HG02884 (cell line): ENCODE results near the gene LGALS7B.
"Not testable (repeated sequence)": the region's sequence is repeated elsewhere in the genome, so short reads cannot be mapped to it uniquely, and the experiment has no call there.

Source experiments
- ATAC-seq: cut with Tn5 transposase; IDR thresholded peaks from one replicate; pipeline ENCODE4 v1.9.1; 2021; ENCODE audit warnings: mild to moderate bottlenecking, moderate library complexity; ENCODE audit not compliant: unreplicated experiment

Gene LGALS7B

DNA sequence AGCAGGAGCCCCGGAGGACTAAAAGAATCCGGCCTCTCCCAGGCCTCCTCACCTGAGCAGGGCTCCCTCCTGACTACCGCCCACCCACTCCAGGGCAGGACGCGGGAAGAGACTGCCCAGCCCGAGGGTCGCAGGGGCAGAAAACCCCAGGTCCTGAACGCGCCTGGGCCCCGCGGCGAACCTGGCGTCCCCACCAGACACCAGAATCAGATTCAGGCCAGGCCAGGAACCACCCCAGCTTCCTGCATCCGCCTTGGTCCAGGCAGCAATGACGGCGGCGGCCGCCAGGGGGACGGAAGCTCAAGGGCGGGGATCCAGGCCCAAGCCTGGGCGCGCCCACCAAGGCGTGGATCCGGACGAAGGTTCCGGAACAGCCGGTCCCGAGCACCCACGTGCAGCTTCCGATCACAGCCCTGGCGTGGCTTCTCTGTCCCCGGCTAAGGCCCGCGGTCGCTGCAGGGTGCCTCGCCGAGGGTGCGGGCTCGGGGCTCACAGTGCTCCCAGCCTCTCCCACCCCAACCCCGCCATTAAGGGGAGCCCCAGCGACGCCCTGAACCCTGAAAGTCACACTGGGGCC, 19.3 kb upstream of the LGALS7B start:
- no peak for ATAC-seq

DNA sequence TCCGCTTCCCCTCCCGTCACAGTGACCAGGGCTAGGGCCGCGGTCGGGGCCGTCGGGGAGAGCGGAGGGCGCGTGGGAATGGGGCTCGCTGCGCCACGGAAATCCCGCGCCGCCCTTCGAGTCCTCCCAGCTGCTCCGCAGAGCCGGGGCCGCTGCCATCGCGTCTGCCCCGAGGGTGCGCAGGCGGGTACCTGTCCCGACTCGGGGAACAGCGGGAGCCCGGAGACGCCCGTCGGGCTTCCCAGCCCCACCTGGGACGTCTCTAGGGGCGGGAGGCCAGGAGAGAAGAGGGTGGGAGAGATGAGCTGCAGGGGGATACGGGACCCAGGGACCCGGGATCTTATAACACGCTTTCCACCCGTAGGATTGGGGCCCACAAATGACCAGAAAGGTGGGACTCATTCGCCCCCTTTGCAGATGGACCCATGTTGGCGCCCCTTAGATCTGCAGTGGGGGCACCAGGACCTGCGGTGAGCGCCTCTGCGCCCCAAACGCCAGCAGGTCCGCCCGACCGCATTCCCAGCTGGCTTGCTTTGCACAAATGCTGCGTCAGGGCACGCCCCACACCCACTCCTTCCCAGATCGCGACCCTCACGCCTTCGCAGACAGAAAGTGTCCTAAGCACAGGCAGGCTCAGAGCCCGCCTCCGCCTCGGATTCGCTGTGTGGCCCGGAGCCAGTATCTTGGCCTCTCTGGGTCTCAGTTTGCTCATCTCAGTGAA, 18.6 kb upstream of the LGALS7B start:
- ATAC-seq: peak; percentile 27

DNA sequence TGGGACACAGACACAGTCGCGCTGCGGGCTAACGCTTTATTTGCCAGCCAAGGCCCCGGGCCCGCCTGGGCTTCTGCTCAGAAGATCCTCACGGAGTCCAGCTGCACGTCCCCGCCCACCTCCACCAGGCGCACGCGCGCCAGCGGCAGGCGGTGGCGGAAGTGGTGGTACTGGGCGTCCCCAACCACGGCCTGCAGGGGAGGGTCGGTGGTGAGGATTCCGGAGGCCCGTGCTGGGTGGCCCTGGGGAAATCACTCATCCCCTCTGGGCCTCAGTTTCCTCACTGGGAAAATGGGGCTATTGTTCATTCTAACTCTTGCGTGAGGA, 18.1 kb upstream of the LGALS7B start:
- peak; percentile 57 for ATAC-seq

GRCh38 chr19:38771569-38771968, 17.4 kb upstream of the LGALS7B start:
- ATAC-seq: not testable (repeated sequence)

DNA sequence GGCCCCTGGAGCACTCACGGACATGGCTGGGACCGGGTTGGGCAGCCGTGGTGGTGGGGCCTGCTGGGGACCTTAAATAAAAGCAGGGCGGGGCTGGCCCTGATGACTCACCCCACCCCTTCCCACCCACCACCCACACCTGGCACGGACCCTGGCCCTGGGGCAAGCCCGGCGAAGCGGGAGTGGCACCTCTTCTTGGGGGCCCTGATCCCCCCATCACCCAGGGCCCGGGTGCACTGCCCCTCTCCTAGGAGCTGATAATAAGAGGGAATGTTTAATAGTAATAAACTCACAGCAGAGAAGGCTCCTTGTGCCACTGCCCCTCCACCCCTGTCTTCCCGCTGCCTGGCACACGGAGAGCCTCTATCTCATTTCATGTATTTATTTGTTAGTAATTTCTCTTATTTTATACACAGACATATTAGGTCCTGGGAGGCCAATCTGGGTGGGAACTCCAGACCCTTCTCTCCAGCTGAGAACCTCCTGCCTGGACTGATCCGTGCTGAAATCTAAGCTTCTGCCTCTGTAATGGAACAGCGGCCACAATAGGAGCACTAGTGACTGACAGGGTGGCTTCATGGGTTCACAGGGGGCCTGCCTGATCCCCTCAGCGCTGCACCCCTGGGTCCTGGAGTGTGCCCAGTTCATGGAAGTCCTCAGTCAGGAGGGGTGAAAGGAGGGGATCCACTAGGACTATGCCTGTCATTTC, 15.4 kb upstream of the LGALS7B start, which contains the start of gene LGALS7:
Gene LGALS7, minus strand, starts transcription at position 49 of the 709 bp plus-strand sequence. Its CDS starts 25 bp downstream, at position 24.
- ATAC-seq: no peak

GRCh38 chr19:38774181-38774950, 14.6 kb upstream of the LGALS7B start:
- no peak for ATAC-seq

DNA sequence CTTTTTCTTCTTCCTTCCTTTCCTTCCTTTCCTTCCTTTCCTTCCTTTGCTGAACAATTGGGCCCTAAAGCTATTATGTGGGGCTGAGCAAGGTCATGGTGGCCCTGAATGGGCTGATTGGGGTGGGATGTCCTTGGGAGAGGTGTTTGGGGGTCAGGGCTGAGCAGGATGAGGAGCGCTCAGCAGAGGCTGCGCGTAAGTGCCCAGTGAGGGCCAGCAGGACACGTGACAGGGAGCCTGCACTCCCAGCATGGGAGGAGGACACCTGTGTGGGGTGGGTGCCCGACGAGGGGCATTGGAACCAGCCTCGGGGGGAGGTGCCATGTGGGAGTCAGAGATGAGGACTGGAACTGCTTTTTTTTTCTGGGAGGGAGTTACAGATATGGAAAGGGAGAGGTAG, 10.3 kb upstream of the LGALS7B start:
- ATAC-seq: no peak

- ATAC-seq: no peak
Observed at GRCh38 chr19:38780443-38780842, 8.6 kb upstream of the LGALS7B start.

DNA sequence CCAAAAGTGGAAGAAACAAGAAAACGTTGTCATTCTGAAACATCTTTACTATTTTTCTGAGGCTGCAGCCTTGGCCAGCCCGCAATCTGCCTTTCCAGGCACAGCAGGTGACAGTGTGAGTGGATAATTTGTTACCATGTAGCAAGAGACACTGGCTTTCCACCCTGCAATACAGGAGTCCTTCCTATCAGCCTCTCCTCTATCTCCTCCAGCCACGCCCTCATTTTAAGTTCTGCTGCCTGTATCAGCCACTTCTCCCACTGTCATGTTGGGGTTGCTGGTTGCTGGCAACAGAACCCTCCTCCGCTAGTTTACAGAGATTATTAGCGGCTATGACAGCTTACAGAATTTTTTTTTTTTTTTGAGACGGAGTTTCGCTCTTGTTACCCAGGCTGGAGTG, 7.9 kb upstream of the LGALS7B start:
- no peak for ATAC-seq

DNA sequence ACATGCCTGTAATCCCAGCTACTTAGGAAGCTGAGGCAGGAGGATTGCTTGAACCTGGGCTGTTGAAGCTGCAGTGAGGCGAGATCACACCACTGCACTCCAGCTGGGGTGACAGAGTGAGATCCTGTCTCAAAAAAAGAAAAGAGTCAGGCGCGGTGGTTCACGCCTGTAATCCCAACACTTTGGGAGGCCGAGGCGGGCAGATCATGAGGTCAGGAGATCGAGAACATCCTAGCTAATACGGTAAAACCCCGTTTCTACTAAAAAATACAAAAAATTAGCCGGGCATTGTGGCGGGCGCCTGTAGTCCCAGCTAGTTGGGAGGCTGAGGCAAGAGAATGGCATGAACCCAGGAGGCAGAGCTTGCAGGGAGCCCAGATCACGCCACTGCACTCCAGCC, 6.8 kb upstream of the LGALS7B start:
- ATAC-seq: not testable (repeated sequence)

DNA sequence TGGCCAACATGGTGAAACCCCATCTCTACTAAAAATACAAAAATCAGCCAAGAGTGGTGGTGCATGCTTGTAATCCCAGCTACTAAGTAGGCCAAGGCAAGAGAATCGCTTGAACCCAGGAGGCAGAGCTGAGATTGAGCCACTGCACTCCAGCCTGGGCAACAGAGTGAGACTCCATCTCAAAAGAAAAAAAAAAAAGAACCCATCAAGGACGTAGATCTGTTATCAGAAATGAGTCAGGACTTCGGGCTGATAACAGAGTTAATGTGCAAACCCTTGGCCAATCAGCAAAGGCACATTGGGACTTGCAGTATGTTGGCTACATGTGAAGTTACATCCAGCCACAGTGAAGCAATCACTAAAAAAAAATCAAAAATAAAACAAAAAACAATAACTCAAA, 4.8 kb upstream of the LGALS7B start:
- no peak for ATAC-seq

GRCh38 chr19:38785187-38785699, 3.8 kb upstream of the LGALS7B start:
- no peak for ATAC-seq

DNA sequence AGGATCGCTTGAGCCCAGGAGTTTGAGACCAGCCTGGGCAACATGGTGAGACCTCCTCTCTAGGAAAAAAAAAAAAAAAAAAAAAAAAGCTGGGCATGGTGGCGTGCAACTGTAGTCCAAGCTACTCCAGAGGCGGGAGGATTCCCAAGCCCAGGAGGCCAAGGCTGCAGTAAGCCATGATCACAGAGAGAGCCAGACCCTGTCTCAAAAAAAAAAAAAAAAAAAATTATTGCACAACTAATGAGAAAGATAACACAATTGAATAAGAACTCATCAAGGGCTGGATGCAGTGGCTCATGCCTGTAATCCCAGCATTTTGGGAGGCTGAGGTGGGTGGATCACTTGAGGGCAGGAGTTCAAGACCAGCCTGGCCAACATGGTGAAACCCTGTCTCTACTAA, 2.9 kb upstream of the LGALS7B start:
- ATAC-seq: not testable (repeated sequence)

DNA sequence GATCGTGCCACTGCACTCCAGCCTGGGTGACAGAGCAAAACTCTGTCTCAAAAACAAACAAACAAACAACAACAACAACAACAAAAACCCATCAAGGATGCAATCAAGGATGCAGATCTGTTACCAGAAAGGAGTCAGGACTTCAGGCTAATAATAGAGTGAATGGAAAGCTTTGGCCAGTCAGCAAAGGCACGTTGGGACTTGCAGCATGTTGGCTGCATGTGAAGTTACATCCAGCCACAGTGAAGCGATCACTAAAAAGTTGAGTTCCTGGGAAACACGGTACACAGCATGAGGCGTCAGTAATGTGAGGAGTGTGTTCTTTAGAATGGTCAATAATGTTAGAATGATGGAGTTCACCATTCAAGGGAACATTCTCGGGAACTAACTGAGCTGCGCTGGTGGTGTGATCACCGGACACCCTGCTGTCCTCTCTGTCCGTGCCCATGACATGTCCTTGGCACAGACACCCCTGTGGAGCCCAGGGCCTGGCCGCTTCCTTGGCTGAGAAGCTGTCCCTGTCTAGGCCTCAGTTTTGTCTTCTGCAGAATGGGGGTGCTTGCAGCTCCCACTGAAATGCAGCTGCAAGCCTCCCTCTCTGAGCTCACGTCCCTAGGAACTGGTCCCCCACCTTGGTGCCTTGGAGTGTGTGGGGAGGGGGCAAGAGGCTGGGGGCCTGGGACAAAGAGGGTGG, 2.3 kb upstream of the LGALS7B start:
- ATAC-seq: no peak

- ATAC-seq: not testable (repeated sequence)
Observed at GRCh38 chr19:38790507-38791403, 1.8 kb downstream of the LGALS7B start.

DNA sequence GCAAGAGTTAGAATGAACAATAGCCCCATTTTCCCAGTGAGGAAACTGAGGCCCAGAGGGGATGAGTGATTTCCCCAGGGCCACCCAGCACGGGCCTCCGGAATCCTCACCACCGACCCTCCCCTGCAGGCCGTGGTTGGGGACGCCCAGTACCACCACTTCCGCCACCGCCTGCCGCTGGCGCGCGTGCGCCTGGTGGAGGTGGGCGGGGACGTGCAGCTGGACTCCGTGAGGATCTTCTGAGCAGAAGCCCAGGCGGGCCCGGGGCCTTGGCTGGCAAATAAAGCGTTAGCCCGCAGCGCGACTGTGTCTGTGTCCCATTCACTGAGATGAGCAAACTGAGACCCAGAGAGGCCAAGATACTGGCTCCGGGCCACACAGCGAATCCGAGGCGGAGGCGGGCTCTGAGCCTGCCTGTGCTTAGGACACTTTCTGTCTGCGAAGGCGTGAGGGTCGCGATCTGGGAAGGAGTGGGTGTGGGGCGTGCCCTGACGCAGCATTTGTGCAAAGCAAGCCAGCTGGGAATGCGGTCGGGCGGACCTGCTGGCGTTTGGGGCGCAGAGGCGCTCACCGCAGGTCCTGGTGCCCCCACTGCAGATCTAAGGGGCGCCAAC, 2.6 kb downstream of the LGALS7B start:
- ATAC-seq: peak; percentile 48

DNA sequence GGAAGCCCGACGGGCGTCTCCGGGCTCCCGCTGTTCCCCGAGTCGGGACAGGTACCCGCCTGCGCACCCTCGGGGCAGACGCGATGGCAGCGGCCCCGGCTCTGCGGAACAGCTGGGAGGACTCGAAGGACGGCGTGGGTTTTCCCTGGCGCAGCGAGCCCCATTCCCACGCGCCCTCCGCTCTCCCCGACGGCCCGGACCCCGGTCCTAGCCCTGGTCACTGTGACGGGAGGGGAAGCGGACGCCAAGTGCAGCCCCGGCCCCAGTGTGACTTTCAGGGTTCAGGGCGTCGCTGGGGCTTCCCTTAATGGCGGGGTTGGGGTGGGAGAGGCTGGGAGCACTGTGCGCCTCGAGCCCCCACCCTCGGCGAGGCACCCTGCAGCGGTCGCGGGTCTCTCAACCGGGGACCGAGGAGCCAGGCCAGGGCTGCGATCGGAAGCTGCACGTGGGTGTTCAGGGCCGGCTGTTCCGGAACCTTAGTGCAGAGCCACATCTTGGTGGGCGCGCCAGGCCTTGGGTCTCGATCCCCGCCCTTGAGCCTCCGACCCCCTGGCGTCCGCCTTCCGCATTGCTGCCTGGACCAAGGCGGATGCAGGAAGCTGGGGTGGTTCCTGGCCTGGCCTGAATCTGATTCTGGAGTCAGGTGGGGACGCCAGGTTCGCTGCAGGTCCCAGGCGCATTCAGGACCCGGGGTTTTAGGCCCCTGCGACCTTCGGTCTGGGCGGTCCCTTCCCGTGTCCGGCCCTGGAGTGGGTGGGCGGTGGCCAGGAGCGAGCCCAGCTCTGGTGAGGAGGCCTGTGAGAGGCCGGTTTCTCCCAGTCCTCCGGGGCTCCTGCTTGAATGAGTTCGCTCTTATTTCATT, 3.5 kb downstream of the LGALS7B start:
- no peak for ATAC-seq

- ATAC-seq: no peak
Observed at GRCh38 chr19:38793177-38793576, 4.2 kb downstream of the LGALS7B start.
